ENCODE data around the gene DNAH11.

The DNAH11 gene

DNA sequence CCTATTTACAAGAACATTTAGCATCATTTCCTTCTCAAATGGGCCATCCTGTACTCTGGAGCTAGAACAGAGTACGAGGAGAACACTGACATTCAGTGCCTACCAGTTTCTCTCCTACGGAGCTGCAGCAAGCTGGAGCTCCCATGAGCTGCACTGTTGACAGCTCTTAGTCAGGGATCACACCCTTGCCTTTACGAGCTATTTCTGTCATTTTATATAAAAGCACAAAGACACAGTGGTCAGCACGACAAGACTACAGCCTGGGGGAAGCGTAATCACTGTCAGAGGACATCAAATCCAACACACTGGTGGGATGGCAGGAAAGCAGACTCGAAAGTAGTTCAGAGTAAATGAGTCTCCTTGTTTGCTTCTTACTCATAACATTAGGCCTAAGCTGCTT, 400.1 kb downstream of the DNAH11 start:
- no peak for DNase-seq

DNA sequence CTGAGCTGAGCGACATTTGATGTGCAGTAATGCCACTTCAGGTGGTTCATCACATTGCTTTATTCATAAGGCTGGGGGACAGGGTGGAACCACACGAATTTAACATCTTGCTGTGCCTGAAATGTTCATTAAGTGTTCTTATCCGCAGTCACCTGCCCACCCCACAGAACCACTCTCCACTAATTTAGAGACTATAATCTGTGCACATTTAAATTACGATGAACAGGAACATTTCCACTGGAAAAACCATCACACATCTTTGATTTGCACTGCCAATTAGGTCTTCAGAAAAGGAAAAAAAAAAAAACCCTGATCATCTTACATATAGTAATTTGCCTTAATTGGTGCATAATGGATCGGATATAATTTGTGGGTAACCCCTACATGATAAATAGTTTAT, 400.6 kb downstream of the DNAH11 start:
- DNase-seq: no peak

DNA sequence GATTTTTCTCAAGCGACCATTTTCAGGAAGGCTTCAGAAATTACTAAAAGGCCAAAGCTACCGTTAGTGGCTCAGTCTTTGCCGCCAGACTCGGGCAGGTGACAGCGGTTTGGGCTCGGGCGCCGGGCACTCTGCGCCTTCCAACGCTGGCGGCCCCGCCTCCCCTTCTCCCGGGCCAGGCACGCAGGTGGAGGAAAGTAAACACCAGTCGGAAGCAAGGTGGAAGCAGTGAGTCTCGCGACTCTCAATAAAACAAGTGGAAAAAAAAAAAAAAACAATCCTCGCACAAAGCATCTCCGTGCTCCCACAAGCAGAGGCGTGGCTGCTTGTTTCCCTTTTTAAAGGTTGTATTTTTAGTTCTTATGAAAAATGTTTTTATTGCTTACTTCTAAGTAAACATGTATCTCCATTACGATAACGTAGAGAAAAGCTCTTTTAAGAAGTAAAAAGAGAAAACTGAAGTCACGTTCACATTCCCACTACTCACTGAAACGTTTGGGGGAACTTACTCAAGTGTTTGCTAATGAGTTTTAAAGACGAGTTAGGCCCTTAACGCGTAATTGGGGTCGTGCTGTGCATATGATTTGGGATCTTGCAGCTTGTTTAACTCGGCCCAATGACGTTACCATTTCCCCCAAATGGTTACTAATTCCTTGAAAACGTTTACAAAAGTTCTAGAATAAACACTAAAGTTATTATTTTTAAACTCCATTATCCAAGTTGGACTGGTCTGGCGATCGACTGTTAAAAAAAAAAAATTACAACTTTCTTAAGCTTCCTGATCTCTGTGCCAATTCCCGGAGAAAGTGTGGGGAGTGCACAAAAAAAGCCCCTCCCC, 402.0 kb downstream of the DNAH11 start:
- DNase-seq: peak; percentile 71

DNA sequence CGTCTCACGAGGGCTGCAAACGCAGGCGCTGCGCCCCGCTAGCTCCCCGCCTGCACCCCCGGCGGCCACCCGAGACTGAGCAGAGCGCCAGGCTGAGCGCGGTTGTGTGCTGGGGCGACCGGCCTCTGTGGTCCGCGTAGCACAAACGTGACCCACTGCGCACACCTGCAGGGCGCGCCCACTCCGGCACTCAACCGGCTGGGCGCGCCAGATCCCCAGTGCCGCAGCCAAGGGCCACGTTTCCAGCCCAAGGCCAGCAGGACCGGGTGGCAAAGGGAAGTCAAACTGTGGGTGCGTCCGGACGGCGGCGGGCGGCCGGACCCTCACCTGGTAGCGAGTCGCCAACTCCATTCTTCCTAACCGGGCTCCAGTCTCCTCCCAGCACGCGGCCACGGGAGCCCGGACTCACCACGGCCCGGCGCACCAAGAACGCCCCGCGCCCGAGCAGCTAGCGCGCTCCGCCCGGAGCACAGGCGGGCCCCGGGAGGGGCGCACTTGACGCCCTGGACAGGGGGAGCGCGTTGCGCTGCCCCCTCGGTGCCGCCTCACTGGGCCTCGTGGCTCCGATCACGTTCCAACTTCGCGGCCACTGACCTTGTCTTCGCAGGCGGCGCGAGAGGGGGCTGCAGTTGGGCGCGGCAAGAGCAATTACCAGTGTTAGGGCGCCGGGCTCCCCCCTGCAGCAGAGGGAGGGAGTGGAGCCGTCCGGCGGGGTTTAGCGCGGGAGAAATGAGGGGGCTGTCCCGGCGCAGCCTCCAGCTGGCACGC, 402.8 kb downstream of the DNAH11 start, which contains the start of gene CDCA7L:
TSS of gene CDCA7L (minus strand) at position 446 of the 768 bp plus-strand sequence. CDS start at position 351, 95 bp downstream.
- DNase-seq: no peak

DNA sequence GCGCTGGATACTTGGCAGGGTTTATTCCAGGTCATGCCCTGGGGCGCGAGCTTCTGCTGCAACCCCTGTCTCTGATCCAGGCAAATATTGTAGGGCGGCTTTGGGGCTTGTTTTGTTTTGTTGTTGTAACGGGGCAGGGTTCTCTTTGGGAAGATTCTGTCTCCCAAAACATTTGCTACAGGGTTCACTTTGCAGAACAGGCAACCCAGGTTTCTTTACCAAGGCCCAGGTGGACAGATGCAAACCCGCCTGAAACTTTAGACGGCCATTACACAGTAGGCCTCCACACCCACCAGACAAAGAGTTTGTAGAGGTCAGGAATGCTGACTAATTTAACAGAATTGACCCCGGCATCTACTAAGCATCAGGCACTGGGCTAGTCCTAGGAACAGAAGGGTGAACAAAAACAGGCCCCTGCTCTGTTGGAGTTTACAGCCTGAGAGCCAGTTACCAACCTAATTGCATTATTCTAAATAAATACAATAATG, 403.4 kb downstream of the DNAH11 start:
- DNase-seq: no peak

DNA sequence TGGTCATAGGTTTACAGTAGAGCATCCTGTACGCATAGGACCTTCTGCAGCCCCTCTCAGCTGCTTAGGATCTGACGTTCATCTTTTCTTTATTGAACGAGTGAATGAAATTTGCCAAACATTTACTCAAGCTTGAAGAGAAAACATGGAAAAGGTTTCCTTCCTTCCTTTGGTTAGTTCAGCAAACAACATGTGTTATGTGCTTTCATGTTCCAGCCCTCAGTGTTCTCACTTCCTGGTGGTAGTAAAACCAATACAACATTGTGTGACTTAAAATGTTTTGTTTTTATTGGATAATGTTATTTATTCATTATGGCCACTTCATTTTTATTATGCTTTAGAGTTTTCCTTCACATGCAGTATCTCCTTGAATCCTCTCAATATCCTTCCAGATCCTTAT, 404.2 kb downstream of the DNAH11 start:
- DNase-seq: no peak

DNA sequence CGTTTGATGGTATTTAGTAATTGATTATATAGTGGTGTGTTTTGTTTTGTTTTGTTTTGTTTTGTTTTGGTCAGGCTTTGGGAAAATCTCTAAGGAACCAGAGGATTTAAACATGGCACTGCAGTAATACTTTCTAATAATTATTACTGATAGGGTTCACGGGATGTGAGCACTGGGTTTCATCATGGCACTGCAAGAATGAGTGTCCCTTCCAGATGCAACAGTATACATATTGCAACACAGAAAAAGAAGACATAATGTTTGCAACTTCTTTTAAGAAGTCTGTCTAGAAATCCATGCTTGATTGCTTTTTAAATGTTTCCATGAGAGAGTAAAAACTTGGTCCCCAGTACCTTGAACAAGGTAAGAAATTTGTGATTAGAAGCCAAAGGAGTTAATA, 405.1 kb downstream of the DNAH11 start:
- DNase-seq: no peak

DNA sequence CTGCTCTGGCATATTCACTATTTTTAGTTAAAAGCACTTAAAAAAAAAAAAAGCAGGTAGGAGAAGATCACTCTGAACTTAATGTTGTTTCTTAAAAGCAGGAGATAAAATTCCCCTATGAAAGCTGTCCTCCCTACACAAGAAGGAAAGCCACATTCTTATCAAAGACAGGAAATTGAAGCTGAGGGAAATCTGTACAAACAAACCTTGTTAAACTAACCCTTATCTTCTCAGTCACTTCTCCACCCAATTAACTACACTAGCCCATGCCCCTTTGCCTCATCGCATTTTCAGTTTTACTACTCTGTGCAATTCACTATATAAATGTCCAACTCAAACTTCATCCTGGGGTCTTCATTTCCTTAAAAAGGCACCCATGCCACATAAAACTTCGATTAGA, 405.5 kb downstream of the DNAH11 start:
- DNase-seq: no peak

DNA sequence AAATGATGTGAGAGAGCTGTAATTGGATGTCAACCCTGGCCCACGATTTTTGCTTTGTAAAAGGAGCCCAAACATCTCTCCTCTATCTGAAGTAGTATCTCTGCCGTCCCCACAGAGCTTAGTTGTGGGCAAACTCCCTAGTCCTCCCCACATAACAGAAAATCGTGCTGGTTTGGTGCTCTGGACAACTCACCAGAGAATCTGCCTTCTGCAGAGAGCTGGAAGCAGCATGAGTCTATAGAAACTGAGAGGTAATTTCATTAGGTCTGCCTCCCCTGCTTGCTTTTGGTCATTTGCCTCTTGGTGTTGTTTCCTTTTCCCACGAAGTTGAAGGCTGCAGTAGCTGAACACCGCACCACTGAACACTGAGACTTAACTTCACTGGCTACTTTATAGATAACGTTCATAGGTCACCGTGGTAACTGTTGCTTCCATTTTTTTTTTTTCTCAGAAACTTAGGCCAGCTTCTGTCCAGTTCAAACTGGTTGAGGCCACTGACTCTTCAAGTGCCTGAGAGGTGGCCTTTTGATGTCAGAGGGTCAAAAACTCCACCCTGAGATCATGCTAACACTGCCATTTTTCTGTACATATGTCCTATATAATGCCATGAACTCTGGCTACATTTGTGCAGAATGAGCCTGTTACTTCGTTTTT, 406.2 kb downstream of the DNAH11 start:
- DNase-seq: no peak

Data from SHP77 treated with DMSO at 0.1 percent for 48 hours (cell line).